DMS 273 treated with DMSO at 0.1 percent for 48 hours (cell line): Measurements from ENCODE around the gene PODXL2.
A peak's percentile ranks its signal among the peaks of the same experiment; 100 is the strongest.

Experiments
- DNase-seq: peaks from one replicate; lab custom pipeline; 2025; lab: John Stamatoyannopoulos, UW

Gene PODXL2

DNA sequence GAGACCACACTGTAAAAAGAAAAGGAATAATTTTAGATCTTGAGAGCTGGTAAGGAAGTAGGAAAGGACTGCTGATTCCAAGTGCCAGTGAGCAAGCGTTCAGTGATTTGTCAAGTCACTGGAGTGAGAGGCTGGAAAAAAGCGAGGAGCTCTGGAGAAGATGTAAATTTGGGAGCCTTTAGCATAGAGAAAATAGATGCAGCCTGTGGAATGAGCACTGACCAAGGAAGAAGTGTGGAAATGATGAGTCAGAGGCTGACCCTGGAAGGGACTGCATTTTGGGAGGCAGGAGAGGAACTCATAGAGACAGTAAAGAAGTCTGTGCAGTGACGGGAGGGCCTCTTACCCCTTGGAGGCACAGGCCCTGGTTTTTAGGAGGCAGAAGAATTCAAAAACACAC is 26.7 kb downstream of the PODXL2 start:
- DNase-seq, result no peak

DNA sequence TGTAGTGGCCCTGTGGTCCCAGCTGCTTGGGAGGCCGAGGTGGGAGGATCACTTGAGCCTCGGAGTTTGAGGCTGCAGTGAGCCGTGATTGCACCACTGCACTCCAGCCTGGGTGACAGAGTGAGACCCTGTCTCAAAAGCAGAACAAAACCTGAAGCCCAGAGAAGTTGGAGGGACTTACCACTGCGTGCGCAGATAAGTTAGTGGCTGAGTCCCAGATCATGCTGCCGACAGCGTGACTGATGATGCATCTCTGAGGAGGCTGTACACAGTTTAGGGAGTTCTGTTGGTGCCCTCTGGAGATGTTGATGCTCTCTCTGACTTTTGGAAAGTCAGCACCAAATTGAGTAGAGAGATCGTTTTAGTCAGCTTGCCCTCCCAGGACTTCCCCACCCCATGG is 27.9 kb downstream of the PODXL2 start:
- no peak for DNase-seq

GRCh38 chr3:127658234-127658633 is 29.2 kb downstream of the PODXL2 start:
- DNase-seq, result no peak

GRCh38 chr3:127660621-127661251 is 31.8 kb downstream of the PODXL2 start:
- DNase-seq, result no peak

- DNase-seq, result no peak
These were observed 32.6 kb downstream of the PODXL2 start for GRCh38 chr3:127661600-127661999.

DNA sequence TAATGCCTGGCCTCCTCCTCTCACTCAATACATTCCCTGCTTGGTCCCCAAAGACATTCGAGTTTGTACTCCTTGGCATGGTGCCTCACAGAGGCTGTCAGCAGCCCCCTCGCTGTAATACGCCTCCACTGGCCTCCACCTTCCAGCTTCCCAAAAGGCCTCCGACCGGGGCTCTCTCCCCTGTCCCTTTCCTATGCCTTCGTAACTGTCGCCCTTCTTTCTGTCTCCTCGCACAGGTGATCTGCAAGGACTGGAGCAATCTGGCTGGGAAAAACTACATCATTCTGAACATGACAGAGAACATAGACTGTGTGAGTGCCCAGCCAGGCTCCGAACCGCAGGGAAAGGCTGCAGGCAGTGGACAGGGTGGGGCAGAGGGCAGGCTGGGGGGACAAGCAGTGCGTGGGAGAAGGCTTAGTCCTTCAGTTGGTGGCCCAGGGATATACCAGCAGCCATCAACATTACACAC is 33.0 kb downstream of the PODXL2 start:
- no peak for DNase-seq

- no peak for DNase-seq
These were observed 34.2 kb downstream of the PODXL2 start for GRCh38 chr3:127663151-127663550.

- DNase-seq, result no peak
These were observed 36.2 kb downstream of the PODXL2 start for GRCh38 chr3:127665165-127665564.

GRCh38 chr3:127665586-127665985 is 36.6 kb downstream of the PODXL2 start:
- no peak for DNase-seq

- DNase-seq, result no peak
These were observed 37.7 kb downstream of the PODXL2 start for GRCh38 chr3:127666676-127667075.

DNA sequence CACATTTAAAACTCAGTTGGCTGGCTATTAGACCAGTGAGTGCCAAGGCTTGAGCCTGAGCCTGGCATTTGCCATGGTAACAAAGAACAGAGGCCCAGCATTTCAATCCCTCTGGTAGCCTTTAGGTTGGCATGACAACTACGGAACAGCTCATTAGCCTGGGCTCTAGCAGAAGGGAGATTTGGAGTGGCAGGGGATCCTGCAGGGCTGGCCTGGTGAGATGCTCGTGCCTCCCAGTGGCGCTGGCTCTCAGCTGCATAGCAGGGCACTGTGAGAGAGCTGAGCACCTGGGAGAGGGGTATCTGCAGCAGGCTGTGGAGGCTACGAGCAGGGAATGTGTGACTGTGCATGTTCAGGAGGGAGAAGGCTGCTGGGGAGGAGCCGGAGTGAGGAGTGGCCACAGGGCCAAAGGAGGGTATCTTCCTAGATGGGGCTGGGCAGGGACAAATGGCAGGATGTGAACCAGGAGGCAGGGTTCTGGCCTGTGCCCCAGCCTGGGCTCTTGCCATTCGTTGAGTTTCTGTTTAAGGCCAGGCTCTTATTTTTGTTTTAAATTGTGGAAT is 38.2 kb downstream of the PODXL2 start:
- DNase-seq, result no peak

- no peak for DNase-seq
These were observed 39.9 kb downstream of the PODXL2 start for GRCh38 chr3:127668906-127669305.

DNA sequence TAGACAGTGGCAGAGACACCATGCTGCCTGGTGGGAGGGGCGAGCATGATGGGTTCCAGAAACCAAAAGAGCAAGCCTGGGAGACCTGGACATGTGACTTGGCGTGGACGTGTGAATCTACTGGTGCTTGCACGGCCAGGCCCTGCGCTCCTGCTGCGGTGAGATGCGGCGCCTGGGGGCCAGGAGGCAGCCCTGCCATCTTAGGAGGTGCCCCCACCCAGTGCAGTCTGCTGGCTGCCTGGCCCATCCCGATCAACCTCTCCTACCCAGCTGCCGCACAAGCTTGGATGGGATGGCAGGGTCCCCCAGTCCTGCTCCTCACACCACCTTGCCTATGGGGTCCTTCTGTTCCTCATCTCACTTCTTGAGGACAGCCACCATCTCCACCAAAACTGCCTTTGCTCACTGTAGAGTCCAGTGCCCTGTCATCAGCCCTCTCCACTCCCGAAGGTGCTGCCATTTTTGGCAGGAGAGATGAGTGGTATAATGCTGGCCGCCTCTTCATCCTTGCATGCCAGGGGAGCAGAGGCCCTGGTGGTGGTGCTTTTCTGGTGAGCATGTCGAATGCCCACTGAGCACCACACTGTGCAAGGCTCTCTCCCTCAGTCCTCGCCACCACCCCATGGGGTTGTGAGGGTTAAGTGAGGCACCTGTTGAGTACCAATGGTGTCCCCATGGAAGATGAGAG is 40.7 kb downstream of the PODXL2 start:
- no peak for DNase-seq

DNA sequence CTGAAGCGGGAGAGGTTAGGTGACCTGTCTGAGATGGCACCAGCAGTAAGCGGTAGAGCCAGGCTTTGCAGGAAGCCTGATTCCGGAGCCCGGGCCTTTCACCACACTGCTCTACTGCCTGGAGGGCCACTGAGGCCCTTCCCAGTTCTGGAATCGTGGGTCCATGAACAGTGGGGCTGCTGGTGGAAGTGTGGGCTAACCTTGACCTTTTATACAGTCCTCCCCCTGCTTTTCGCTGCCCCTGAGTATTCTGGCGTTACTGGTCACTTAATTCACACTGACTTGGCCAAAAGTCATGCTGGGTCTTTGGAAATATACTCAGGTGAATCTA is 41.2 kb downstream of the PODXL2 start:
- DNase-seq, result no peak

GRCh38 chr3:127670761-127671522 is 42.0 kb downstream of the PODXL2 start:
- no peak for DNase-seq

DNA sequence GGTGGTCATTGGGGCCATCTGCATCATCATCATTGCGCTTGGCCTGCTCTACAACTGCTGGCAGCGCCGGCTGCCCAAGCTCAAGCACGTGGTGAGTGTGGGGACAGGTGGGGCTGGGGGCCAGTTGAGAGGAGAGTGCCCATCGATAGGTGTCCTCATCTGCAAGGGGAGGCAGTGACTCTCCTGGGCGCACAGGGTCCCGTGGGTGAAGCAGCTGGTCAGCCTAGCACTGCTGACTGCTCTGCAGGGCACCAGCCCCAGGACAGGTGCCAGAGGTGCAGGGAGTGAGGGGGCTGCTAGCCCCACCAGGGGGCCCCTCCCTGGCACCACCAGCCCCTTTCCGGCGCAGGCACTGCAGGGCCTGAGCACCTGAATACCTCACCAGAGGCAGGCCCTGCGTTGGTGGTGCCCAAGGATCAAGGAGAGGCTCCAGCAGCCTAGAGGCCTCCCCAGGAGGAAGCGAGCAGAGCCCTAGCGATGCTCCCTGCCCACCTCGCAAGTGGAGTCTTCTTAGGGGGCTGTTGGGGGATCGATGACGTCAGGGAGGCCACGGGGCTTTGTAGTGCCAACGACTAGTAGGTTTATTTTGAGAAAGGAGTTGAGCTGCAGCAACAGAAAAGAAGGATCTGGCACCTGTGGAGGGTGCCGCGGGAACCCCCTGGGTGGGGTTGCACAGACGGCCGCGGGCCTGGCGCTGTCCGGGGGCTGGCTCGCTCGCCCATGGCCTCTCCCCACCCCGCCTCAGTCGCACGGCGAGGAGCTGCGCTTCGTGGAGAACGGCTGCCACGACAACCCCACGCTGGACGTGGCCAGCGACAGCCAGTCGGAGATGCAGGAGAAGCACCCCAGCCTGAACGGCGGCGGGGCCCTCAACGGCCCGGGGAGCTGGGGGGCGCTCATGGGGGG is 42.8 kb downstream of the PODXL2 start:
- DNase-seq, result no peak

DNA sequence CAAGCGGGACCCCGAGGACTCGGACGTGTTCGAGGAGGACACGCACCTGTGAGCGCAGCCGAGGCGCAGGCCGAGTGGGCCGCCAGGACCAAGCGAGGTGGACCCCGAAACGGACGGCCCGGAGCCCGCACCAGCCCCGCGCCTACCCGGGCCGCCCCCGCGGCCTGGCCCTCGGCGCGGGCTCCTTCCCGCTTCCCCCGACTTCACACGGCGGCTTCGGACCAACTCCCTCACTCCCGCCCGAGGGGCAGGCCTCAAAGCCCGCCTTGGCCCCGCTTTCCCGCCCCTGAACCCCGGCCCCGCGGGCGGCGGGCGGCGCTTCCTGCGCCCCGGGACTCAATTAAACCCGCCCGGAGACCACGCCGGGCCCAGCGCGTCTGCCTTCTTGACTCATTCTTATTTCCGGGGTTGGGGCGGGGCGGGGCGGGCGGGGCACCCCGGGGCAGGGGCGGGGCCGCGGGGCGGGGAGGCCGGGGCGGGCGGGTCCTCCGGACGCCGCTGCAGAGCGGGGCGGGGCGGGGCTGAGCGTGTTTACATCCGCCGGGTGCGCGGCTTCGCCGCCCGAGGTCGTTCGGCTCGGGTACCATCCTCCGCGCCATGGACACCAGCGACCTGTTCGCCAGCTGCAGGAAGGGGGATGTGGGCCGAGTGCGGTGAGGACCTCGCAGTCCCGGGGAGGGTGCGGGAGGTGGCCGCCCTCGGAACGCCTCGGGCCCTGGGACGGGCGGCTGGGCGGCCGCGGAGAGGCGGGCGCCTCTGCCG is 43.6 kb downstream of the PODXL2 start, which contains the start of gene ABTB1:
ABTB1 (plus strand) TSS at position 524 of the 762 bp plus-strand sequence; CDS start at position 598, 74 bp downstream.
- DNase-seq, result peak; percentile 49

DNA sequence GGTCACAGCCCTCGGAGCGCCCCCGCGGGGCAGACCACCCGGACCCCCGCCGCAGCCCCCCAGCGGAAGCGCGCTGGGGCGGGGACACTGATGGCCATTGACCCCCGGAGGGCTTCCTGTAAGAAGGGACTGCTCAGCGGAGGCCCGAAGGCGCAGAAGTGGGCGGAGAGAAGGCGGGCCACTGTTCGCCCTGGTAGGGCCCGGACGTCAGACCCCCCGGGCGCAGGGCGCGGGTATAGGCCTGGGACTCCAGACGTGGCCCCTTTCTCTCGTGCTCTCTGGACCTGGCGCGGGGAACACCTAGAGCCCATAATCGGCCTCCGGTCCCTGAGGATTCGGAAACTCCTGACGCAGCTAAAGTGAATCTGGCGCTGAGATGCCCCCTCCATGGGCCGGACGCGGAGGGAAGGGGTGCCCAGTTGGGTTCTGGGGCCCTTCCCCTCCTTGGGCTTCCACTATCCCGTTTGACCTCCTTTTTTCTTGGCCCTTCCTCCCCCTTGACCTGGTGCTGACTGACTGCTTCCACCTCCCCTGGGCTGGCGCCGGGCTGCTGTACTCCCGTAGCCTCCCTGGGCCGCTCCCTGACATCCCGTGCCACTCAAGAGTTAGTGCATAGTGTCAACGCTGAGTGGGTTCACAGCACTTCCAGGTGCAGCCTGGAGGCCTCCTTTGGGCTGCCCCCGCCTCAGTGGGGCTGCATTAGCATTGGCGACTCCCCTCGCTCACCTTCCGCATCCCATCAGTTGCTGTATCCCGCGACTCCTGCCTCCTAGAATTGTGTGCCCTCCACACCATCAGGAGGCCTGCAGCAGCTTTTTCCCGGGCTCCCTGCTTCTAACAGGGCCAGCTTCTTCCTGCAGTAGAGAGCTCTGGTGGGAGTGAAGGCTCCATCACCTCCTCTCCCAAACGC is 44.5 kb downstream of the PODXL2 start:
- DNase-seq, result no peak

DNA sequence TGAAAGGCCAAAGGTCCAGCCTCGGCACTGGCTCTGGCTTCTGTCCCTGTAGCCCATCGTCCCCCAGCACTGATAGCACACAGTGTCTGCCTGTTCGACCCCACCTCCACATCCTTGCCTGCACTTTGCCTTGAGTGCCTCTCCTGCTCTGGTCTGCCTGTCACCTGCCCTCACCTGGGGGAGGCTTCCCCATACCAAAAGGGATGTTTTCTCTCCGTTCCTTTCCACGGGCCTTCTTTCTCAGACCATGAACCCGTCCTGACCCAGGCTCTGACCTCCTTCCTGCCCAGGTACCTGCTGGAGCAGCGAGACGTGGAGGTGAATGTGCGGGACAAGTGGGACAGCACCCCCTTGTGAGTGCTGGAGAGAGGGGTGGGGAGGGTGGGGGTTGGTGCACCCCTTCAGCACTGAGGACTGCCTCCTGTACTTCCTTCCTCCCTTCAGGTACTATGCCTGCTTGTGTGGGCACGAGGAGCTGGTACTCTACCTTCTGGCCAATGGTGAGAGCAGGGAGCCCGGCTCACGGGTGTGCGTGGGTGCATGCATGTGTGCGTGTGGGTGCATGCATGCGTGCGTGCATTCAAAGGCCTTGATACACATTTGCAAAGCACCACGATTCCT is 45.2 kb downstream of the PODXL2 start:
- no peak for DNase-seq
